CD4-positive, alpha-beta T cell treated with Interleukin-4 for 1 hour (primary cell): ENCODE data around the gene SLC37A2.
A peak's percentile ranks its signal among the peaks of the same experiment; 100 is the strongest.

Experiments
- DNase-seq, 2 donors: peaks; one replicate each; pipeline ENCODE4 v3.0.0-alpha.2; 2020 to 2022

SLC37A2 gene

GRCh38 chr11:125071435-125071834 is 8.3 kb downstream of the SLC37A2 start:
- DNase-seq, result no peak

GRCh38 chr11:125071846-125072217 is 8.7 kb downstream of the SLC37A2 start:
- DNase-seq, result no peak

GRCh38 chr11:125072218-125072960 is 9.3 kb downstream of the SLC37A2 start:
- DNase-seq, result peak in 1 of 2 donors; percentile 65

GRCh38 chr11:125072961-125073590 is 10.0 kb downstream of the SLC37A2 start:
- DNase-seq, result no peak

- DNase-seq, result no peak
Measured at GRCh38 chr11:125073616-125074483, 10.7 kb downstream of the SLC37A2 start.

- no peak for DNase-seq
Measured at GRCh38 chr11:125074511-125075241, 11.6 kb downstream of the SLC37A2 start.

GRCh38 chr11:125075242-125075625 is 12.1 kb downstream of the SLC37A2 start:
- no peak for DNase-seq

- no peak for DNase-seq
Measured at GRCh38 chr11:125075900-125076317, 12.8 kb downstream of the SLC37A2 start.

GRCh38 chr11:125076378-125076945 is 13.4 kb downstream of the SLC37A2 start:
- no peak for DNase-seq

- DNase-seq, result no peak
Measured at GRCh38 chr11:125078016-125078415, 14.9 kb downstream of the SLC37A2 start.

- DNase-seq, result no peak
Measured at GRCh38 chr11:125078516-125079140, 15.5 kb downstream of the SLC37A2 start.

- DNase-seq, result no peak
Measured at GRCh38 chr11:125079151-125079877, 16.2 kb downstream of the SLC37A2 start.

GRCh38 chr11:125079878-125080530 is 16.9 kb downstream of the SLC37A2 start:
- no peak for DNase-seq

GRCh38 chr11:125080531-125080911 is 17.4 kb downstream of the SLC37A2 start:
- DNase-seq, result no peak

GRCh38 chr11:125081098-125081798 is 18.1 kb downstream of the SLC37A2 start:
- no peak for DNase-seq

- DNase-seq, result no peak
Measured at GRCh38 chr11:125082040-125082439, 18.9 kb downstream of the SLC37A2 start.

GRCh38 chr11:125082611-125083311 is 19.7 kb downstream of the SLC37A2 start:
- DNase-seq, result no peak

- no peak for DNase-seq
Measured at GRCh38 chr11:125083312-125084056, 20.4 kb downstream of the SLC37A2 start.

GRCh38 chr11:125084057-125084416 is 20.9 kb downstream of the SLC37A2 start:
- no peak for DNase-seq
